ENCODE results near the gene FHDC1.

- TF ChIP-seq, protein P1, sequence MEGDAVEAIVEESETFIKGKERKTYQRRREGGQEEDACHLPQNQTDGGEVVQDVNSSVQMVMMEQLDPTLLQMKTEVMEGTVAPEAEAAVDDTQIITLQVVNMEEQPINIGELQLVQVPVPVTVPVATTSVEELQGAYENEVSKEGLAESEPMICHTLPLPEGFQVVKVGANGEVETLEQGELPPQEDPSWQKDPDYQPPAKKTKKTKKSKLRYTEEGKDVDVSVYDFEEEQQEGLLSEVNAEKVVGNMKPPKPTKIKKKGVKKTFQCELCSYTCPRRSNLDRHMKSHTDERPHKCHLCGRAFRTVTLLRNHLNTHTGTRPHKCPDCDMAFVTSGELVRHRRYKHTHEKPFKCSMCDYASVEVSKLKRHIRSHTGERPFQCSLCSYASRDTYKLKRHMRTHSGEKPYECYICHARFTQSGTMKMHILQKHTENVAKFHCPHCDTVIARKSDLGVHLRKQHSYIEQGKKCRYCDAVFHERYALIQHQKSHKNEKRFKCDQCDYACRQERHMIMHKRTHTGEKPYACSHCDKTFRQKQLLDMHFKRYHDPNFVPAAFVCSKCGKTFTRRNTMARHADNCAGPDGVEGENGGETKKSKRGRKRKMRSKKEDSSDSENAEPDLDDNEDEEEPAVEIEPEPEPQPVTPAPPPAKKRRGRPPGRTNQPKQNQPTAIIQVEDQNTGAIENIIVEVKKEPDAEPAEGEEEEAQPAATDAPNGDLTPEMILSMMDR (IDR thresholded peaks at IDR 0.05; ENCODE audit: insufficient read depth, low read depth, low read length), result no peak
- no peak for TF ChIP-seq EZH2 (IDR thresholded peaks at IDR 0.05; ENCODE audit: insufficient read depth, low read length)
Observed at GRCh38 chr4:152951348-152951747, 15.2 kb downstream of the FHDC1 start.

Measured in astrocyte (in vitro differentiated cells and primary cell).